CD14-positive monocyte (primary cell): ENCODE results near the gene CTSH. TPM values are rescaled to one million over a fixed set of nuclear protein-coding genes. Genes with fewer than 3 reads are reported as not detected.

Experiments used
- DNase-seq, 3 donors: peaks; one replicate each; pipeline ENCODE4 v3.0.0-alpha.2; 2011 to 2022
- H2AFZ ChIP-seq: 2 replicates; pipeline ENCODE4 v1.6.0; 2012; ENCODE audit warnings: mild to moderate bottlenecking, low read depth, low read length, inconsistent platforms; ENCODE audit not compliant: insufficient read depth, poor library complexity, severe bottlenecking
- H3K27ac ChIP-seq, 2 donors: 1 replicate in 1 of 2; 2 replicates in 1 of 2; pipeline ENCODE4 v1.5.1; 2012 to 2013; ENCODE audit warnings: low read length in 2 of 2, control low read depth in 1 of 2, inconsistent platforms in 1 of 2, low read depth in 1 of 2, mild to moderate bottlenecking in 1 of 2
- H3K27me3 ChIP-seq, 2 donors: one replicate each; pipeline versions ENCODE4 v1.6.0 to v1.6.1; 2011 to 2013; ENCODE audit warnings: low read length in 2 of 2; ENCODE audit not compliant: control insufficient read depth in 2 of 2, insufficient read depth in 2 of 2
- H3K36me3 ChIP-seq, 2 donors: replicated peaks in 1 of 2; 1 replicate in 1 of 2; 2 replicates in 1 of 2; pipeline versions ENCODE4 v1.5.1 to v1.6.1; 2012 to 2013; ENCODE audit warnings: low read length in 2 of 2, control low read depth in 1 of 2, inconsistent platforms in 1 of 2, mild to moderate bottlenecking in 1 of 2; ENCODE audit not compliant: insufficient read depth in 2 of 2, control insufficient read depth in 1 of 2
- H3K4me1 ChIP-seq, 2 donors: 1 replicate in 1 of 2; 2 replicates in 1 of 2; pipeline versions ENCODE4 v1.5.1 to v1.6.1; 2012 to 2013; ENCODE audit warnings: low read length in 2 of 2, control low read depth in 1 of 2, inconsistent platforms in 1 of 2, mild to moderate bottlenecking in 1 of 2, moderate library complexity in 1 of 2; ENCODE audit not compliant: insufficient read depth in 2 of 2, control insufficient read depth in 1 of 2
- H3K4me2 ChIP-seq: replicated peaks from 2 replicates; pipeline ENCODE3; 2012; ENCODE audit warnings: low read length, moderate library complexity, mild to moderate bottlenecking; ENCODE audit not compliant: poor library complexity, severe bottlenecking; ENCODE audit errors: extremely low read depth
- H3K4me3 ChIP-seq, 3 experiments: fragments of 200-600 bp in 1 of 3; sonication (generic) in 1 of 3; replicated peaks in 1 of 3; 1 replicate in 2 of 3; 2 replicates in 1 of 3; pipeline ENCODE4 v1.5.1; 2011 to 2013; ENCODE audit warnings: low read length in 3 of 3, mild to moderate bottlenecking in 3 of 3, control low read depth in 2 of 3, low read depth in 2 of 3, inconsistent platforms in 1 of 3, moderate library complexity in 1 of 3
- H3K79me2 ChIP-seq: 2 replicates; pipeline ENCODE4 v1.6.0; 2012; ENCODE audit warnings: mild to moderate bottlenecking, control low read depth, inconsistent platforms, low read length, moderate library complexity; ENCODE audit not compliant: insufficient read depth
- H3K9ac ChIP-seq: 2 replicates; pipeline ENCODE4 v1.6.0; 2017; ENCODE audit warnings: low read length, mild to moderate bottlenecking; ENCODE audit not compliant: insufficient read depth, poor library complexity, severe bottlenecking
- H3K9me3 ChIP-seq, 2 donors: replicated peaks in 1 of 2; 1 replicate in 1 of 2; 2 replicates in 1 of 2; pipeline versions ENCODE4 v1.5.1 to v1.6.1; 2012 to 2013; ENCODE audit warnings: low read length in 2 of 2, control low read depth in 1 of 2; ENCODE audit not compliant: control insufficient read depth in 1 of 2, insufficient read depth in 1 of 2
- H4K20me1 ChIP-seq: 2 replicates; pipeline ENCODE4 v1.6.0; 2012; ENCODE audit warnings: mild to moderate bottlenecking, low read length, control low read depth, moderate library complexity; ENCODE audit not compliant: insufficient read depth
- H3K27ac Mint-ChIP-seq, 7 donors: one replicate each; pipeline ENCODE4 v1.8.0; 2020; ENCODE audit warnings: mild to moderate bottlenecking in 7 of 7, mixed read lengths in 7 of 7, moderate library complexity in 6 of 7, inconsistent platforms in 2 of 7
- H3K27me3 Mint-ChIP-seq, 3 donors: one replicate each; pipeline ENCODE4 v1.8.0; 2021 to 2022; ENCODE audit warnings: low read depth in 3 of 3, mild to moderate bottlenecking in 3 of 3, mixed read lengths in 3 of 3, moderate library complexity in 3 of 3, inconsistent platforms in 1 of 3
- H3K36me3 Mint-ChIP-seq, 2 donors: one replicate each; pipeline ENCODE4 v1.8.0; 2020; ENCODE audit warnings: mixed read lengths in 2 of 2, inconsistent platforms in 1 of 2, mild to moderate bottlenecking in 1 of 2
- H3K4me1 Mint-ChIP-seq: one replicate; pipeline ENCODE4 v1.8.0; 2020; ENCODE audit warnings: mild to moderate bottlenecking, mixed read lengths
- H3K4me3 Mint-ChIP-seq, 2 donors: one replicate each; pipeline ENCODE4 v1.8.0; 2020; ENCODE audit warnings: mild to moderate bottlenecking in 2 of 2, mixed read lengths in 2 of 2, moderate library complexity in 1 of 2
- H3K9me3 Mint-ChIP-seq, 7 donors: one replicate each; pipeline ENCODE4 v1.8.0; 2020 to 2022; ENCODE audit warnings: mixed read lengths in 7 of 7, mild to moderate bottlenecking in 6 of 7, moderate library complexity in 6 of 7, inconsistent platforms in 2 of 7
- WGBS: methylation state at CpG from one replicate; pipeline ENCODE4 v1.1.5; 2013; ENCODE audit warnings: missing lambda C conversion rate; ENCODE audit not compliant: insufficient coverage; 5-methylcytosine and 5-hydroxymethylcytosine counted together
- intact Hi-C, 2 donors: fragments of 100-400 bp; cut with micrococcal nuclease; formaldehyde crosslinking; loops; one replicate each; pipeline versions ENCODE4 v1.15.0 to v1.15.1; 2023
- polyA plus RNA-seq, 3 donors: library from polyadenylated mRNA; depleted of rRNA in 1 of 3; unstranded in 2 of 3; stranded (reverse) in 1 of 3; fragments of 300-500 nt in 2 of 3; fragments of >200 nt in 1 of 3; fragmentation: Illumina TruSeq in 2 of 3; gene quantifications; 1 replicate in 2 of 3; 2 replicates in 1 of 3; pipeline ENCODE4 v1.2.3, GENCODE V29; 2012 to 2021
- TF ChIP-seq, protein P1 (sequence below): fragments of 200-600 bp; IDR thresholded peaks from one replicate; pipeline ENCODE4 v1.8.0; 2022; ENCODE audit warnings: antibody characterized with exemption, mild to moderate bottlenecking

CTSH gene
- polyA plus RNA-seq, 3 donors: 555 to 884 (median 756) TPM

DNA sequence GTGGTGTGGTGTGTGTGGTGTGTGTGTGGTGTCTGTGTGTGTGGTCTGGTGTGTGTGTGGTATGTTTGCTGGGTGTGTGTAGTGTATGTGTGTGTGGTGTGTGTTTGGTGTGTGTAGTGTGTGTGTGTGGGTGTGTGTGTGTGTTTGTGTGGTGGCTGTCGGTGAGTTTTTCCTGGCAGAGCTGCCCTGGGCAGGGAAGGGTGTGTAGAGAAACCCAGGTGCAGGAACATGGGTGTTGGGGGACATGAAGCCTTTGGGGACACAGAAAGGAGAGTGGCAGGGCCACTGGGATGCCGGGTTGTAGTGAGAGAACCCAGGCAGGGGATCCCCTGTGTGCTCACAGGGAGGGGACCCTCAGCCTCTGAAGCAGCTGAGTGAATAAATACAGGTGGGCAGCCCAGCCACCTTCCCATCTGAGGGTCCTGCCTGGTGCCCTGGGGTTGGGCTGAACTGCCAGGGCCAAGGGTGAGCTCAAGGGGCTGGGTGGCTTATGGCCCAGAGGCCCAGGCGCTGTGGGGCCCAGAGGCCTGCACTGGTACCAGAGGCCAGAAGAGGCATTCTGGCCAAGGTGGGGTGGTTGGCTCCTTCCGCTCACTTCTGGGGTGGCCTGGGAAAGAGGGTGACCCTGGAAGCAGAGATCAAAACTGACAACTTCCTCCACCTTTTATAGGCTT lies 48.5 kb upstream of the CTSH start:
- WGBS: 92% methylated on average over 3 of the region's 4 CpGs
- Mint-ChIP-seq H3K9me3 (no peaks in the 10 kb centered on the region), H3K4me1 (peaks cover 29% of the 10 kb centered on the region), H3K27me3 (peaks cover 1 to 4% (median 3%) of the 10 kb centered on the region in 3 donors), H3K36me3 (peaks cover 0 to 4% of the 10 kb centered on the region in 2 donors), H3K4me3 (no peak overlapping the region), H3K27ac (peak overlapping the region in 3 of 7 donors; percentile 10 to 35 (median 19))
- no peak for DNase-seq
- Histone ChIP-seq H3K4me2 (no peak overlapping the region), H4K20me1 (no peaks in the 10 kb centered on the region), H3K27ac (no peak overlapping the region), H3K4me1 (peaks cover 31 to 38% of the 10 kb centered on the region in 2 donors), H3K9ac (peak overlapping the region; percentile 22), H3K36me3 (no peaks in the 10 kb centered on the region), H3K9me3 (no peaks in the 10 kb centered on the region), H3K4me3 (no peak overlapping the region), H2AFZ (peak overlapping the region; percentile 36), H3K79me2 (no peaks in the 10 kb centered on the region), H3K27me3 (no peaks in the 10 kb centered on the region)
- TF ChIP-seq, protein P1, sequence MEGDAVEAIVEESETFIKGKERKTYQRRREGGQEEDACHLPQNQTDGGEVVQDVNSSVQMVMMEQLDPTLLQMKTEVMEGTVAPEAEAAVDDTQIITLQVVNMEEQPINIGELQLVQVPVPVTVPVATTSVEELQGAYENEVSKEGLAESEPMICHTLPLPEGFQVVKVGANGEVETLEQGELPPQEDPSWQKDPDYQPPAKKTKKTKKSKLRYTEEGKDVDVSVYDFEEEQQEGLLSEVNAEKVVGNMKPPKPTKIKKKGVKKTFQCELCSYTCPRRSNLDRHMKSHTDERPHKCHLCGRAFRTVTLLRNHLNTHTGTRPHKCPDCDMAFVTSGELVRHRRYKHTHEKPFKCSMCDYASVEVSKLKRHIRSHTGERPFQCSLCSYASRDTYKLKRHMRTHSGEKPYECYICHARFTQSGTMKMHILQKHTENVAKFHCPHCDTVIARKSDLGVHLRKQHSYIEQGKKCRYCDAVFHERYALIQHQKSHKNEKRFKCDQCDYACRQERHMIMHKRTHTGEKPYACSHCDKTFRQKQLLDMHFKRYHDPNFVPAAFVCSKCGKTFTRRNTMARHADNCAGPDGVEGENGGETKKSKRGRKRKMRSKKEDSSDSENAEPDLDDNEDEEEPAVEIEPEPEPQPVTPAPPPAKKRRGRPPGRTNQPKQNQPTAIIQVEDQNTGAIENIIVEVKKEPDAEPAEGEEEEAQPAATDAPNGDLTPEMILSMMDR: no peak
- intact Hi-C loops: no loop called here

DNA sequence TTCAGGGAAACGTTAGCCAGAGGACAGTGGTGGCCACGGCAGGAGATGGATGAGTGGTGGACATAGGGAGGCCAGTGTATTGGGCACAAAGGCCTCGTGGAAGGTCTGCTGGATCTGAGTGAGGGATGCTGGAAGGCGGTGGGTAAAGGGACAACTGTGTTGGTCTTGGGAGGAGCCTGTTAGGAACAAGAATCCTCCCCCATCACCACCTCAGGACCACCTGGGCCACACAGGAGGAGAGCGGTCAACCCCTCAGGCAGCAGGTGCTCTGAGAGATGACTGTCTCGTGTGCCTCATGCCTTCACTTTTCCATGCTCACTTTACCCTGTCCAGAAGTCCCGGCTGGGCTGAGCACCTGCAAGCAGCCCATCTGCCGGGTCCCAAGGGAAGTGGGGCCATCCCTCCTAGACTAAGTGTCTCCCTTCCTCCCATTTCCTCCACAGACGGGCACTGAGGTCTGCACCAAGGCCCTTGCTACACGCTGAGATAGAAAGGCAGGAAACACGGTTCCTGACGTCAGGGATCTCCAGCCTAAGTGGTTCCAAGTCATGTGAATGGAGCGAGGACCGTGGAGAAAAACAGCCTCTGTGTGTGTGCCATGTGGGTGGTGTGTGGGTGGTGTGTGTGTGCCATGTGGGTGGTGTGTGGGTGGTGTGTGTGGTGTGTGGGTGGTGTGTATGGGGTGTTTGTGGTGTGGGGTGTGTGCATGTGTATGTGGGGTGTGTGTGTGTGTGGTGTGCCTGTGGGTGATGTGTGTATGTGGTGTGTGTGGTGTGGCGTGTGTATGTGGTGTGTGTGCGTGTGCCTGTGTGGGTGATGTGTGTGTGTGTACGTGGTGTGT lies 47.8 kb upstream of the CTSH start:
- Histone ChIP-seq H3K27me3 (no peaks in the 10 kb centered on the region), H3K79me2 (no peaks in the 10 kb centered on the region), H3K27ac (no peak overlapping the region), H3K9me3 (no peaks in the 10 kb centered on the region), H3K4me2 (no peak overlapping the region), H2AFZ (no peak overlapping the region), H3K4me1 (peaks cover 33 to 39% of the 10 kb centered on the region in 2 donors), H4K20me1 (no peaks in the 10 kb centered on the region), H3K4me3 (no peak overlapping the region), H3K36me3 (no peaks in the 10 kb centered on the region), H3K9ac (no peak overlapping the region)
- Mint-ChIP-seq H3K27ac (peak overlapping the region in 3 of 7 donors; percentile 10 to 78 (median 19)), H3K4me3 (no peak overlapping the region), H3K9me3 (no peaks in the 10 kb centered on the region), H3K27me3 (peaks cover 1 to 4% (median 3%) of the 10 kb centered on the region in 3 donors), H3K36me3 (peaks cover 0 to 4% of the 10 kb centered on the region in 2 donors), H3K4me1 (peaks cover 31% of the 10 kb centered on the region)
- WGBS: 91% methylated on average over 10 of the region's 17 CpGs
- intact Hi-C loops: no loop called here
- TF ChIP-seq, protein P1: no peak
- no peak for DNase-seq
